B cell (primary cell): ENCODE data around the gene LXN.

Experiments used
- CTCF ChIP-seq: fragments of 200-600 bp; IDR thresholded peaks from one replicate; pipeline ENCODE4 v1.8.0; 2022; ENCODE audit warnings: antibody characterized with exemption, mild to moderate bottlenecking
- EZH2 ChIP-seq: IDR thresholded peaks from 2 replicates; pipeline ENCODE4 v1.6.1; 2012; ENCODE audit warnings: borderline replicate concordance, low read depth, mild to moderate bottlenecking, moderate library complexity, low read length; ENCODE audit not compliant: insufficient read depth, poor library complexity, severe bottlenecking

GRCh38 chr3:158679547-158680000, 7.1 kb upstream of the LXN start:
- no peak for TF ChIP-seq CTCF
- TF ChIP-seq EZH2 = no peak
